ENCODE results near the gene CTDSPL.

Gene CTDSPL

GRCh38 chr3:38022301-38022700 is 160.6 kb downstream of the CTDSPL start:
- Histone ChIP-seq H3K27ac (ENCODE audit: low read depth, low read length) (no peak overlapping the region), H3K4me3 (ENCODE audit: low read depth, low read length) (no peak overlapping the region), H3K36me3 (ENCODE audit: insufficient read depth, low read length) (no peaks in the 10 kb centered on the region), H3K4me1 (ENCODE audit: control insufficient read depth, insufficient read depth, low read length, unreplicated experiment) (peaks cover 6% of the 10 kb centered on the region), H3K79me2 (ENCODE audit: control insufficient read depth, insufficient read depth, low read length, unreplicated experiment) (no peaks in the 10 kb centered on the region), H2AFZ (ENCODE audit: low read length, unreplicated experiment) (no peak overlapping the region), H3K27me3 (ENCODE audit: insufficient read depth, low read length) (no peaks in the 10 kb centered on the region)

GRCh38 chr3:38022896-38023709 is 161.4 kb downstream of the CTDSPL start:
- no peak overlapping the region for H2AFZ ChIP-seq (ENCODE audit: low read length, unreplicated experiment)
- no peaks in the 10 kb centered on the region for H3K79me2 ChIP-seq (ENCODE audit: control insufficient read depth, insufficient read depth, low read length, unreplicated experiment)
- H3K36me3 ChIP-seq (ENCODE audit: insufficient read depth, low read length) = no peaks in the 10 kb centered on the region
- H3K27me3 ChIP-seq (ENCODE audit: insufficient read depth, low read length) = no peaks in the 10 kb centered on the region
- peak overlapping the region; percentile 69 for H3K4me3 ChIP-seq (ENCODE audit: low read depth, low read length)
- no peak overlapping the region for H3K27ac ChIP-seq (ENCODE audit: low read depth, low read length)
- peaks cover 6% of the 10 kb centered on the region for H3K4me1 ChIP-seq (ENCODE audit: control insufficient read depth, insufficient read depth, low read length, unreplicated experiment)

GRCh38 chr3:38026856-38027255 is 165.2 kb downstream of the CTDSPL start:
- H3K36me3 ChIP-seq (ENCODE audit: insufficient read depth, low read length) = no peaks in the 10 kb centered on the region
- peaks cover 26% of the 10 kb centered on the region for H3K4me1 ChIP-seq (ENCODE audit: control insufficient read depth, insufficient read depth, low read length, unreplicated experiment)
- H3K27me3 ChIP-seq (ENCODE audit: insufficient read depth, low read length) = no peaks in the 10 kb centered on the region
- no peaks in the 10 kb centered on the region for H3K79me2 ChIP-seq (ENCODE audit: control insufficient read depth, insufficient read depth, low read length, unreplicated experiment)
- no peak overlapping the region for H2AFZ ChIP-seq (ENCODE audit: low read length, unreplicated experiment)
- no peak overlapping the region for H3K4me3 ChIP-seq (ENCODE audit: low read depth, low read length)
- no peak overlapping the region for H3K27ac ChIP-seq (ENCODE audit: low read depth, low read length)

- H3K4me1 ChIP-seq (ENCODE audit: control insufficient read depth, insufficient read depth, low read length, unreplicated experiment) = peaks cover 31% of the 10 kb centered on the region
- H3K27me3 ChIP-seq (ENCODE audit: insufficient read depth, low read length) = no peaks in the 10 kb centered on the region
- 0 out of 2 replicates have a peak overlapping the region, but pooled peaks have one; percentile 80 for H3K4me3 ChIP-seq (ENCODE audit: low read depth, low read length)
- no peaks in the 10 kb centered on the region for H3K36me3 ChIP-seq (ENCODE audit: insufficient read depth, low read length)
- no peak overlapping the region for H3K27ac ChIP-seq (ENCODE audit: low read depth, low read length)
- H3K79me2 ChIP-seq (ENCODE audit: control insufficient read depth, insufficient read depth, low read length, unreplicated experiment) = no peaks in the 10 kb centered on the region
- no peak overlapping the region for H2AFZ ChIP-seq (ENCODE audit: low read length, unreplicated experiment)
Observed at GRCh38 chr3:38027466-38028465, 166.1 kb downstream of the CTDSPL start.

- H2AFZ ChIP-seq (ENCODE audit: low read length, unreplicated experiment) = no peak overlapping the region
- no peaks in the 10 kb centered on the region for H3K27me3 ChIP-seq (ENCODE audit: insufficient read depth, low read length)
- no peaks in the 10 kb centered on the region for H3K79me2 ChIP-seq (ENCODE audit: control insufficient read depth, insufficient read depth, low read length, unreplicated experiment)
- peak overlapping the region; percentile 80 for H3K4me3 ChIP-seq (ENCODE audit: low read depth, low read length)
- H3K27ac ChIP-seq (ENCODE audit: low read depth, low read length) = no peak overlapping the region
- peaks cover 31% of the 10 kb centered on the region for H3K4me1 ChIP-seq (ENCODE audit: control insufficient read depth, insufficient read depth, low read length, unreplicated experiment)
- H3K36me3 ChIP-seq (ENCODE audit: insufficient read depth, low read length) = no peaks in the 10 kb centered on the region
Observed at GRCh38 chr3:38028621-38029361, 167.1 kb downstream of the CTDSPL start.

- Histone ChIP-seq H3K79me2 (ENCODE audit: control insufficient read depth, insufficient read depth, low read length, unreplicated experiment) (no peaks in the 10 kb centered on the region), H3K27me3 (ENCODE audit: insufficient read depth, low read length) (no peaks in the 10 kb centered on the region), H2AFZ (ENCODE audit: low read length, unreplicated experiment) (peak within 1 kb of the TSS; percentile 55)
Observed at GRCh38 chr3:38029400-38030125, 167.9 kb downstream of the CTDSPL start, which contains the start of gene PLCD1. PLCD1 (minus strand) TSS chr3:38029642; CDS start chr3:38029539, 103 bp downstream.

GRCh38 chr3:38030126-38031021 is 168.7 kb downstream of the CTDSPL start:
- H3K36me3 ChIP-seq (ENCODE audit: insufficient read depth, low read length) = no peaks in the 10 kb centered on the region
- H3K4me1 ChIP-seq (ENCODE audit: control insufficient read depth, insufficient read depth, low read length, unreplicated experiment) = peaks cover 30% of the 10 kb centered on the region
- H3K4me3 ChIP-seq (ENCODE audit: low read depth, low read length) = peak overlapping the region; percentile 80
- H3K27ac ChIP-seq (ENCODE audit: low read depth, low read length) = peak overlapping the region; percentile 65
- H3K27me3 ChIP-seq (ENCODE audit: insufficient read depth, low read length) = no peaks in the 10 kb centered on the region
- H2AFZ ChIP-seq (ENCODE audit: low read length, unreplicated experiment) = peak overlapping the region; percentile 55
- no peaks in the 10 kb centered on the region for H3K79me2 ChIP-seq (ENCODE audit: control insufficient read depth, insufficient read depth, low read length, unreplicated experiment)

More at GRCh38 chr3:38029400-38030125, 167.9 kb downstream of the CTDSPL start, which contains the start of gene PLCD1:
- peak within 1 kb of the TSS; percentile 65; the same call in 1 of the 2 replicates for H3K27ac ChIP-seq (ENCODE audit: low read depth, low read length)
- H3K36me3 ChIP-seq (ENCODE audit: insufficient read depth, low read length) = no peaks in the 10 kb centered on the region
- H3K4me3 ChIP-seq (ENCODE audit: low read depth, low read length) = peak within 1 kb of the TSS; percentile 80
- peaks cover 31% of the 10 kb centered on the region for H3K4me1 ChIP-seq (ENCODE audit: control insufficient read depth, insufficient read depth, low read length, unreplicated experiment)

GRCh38 chr3:38031022-38031994 is 169.6 kb downstream of the CTDSPL start:
- peak overlapping the region; percentile 91 for H2AFZ ChIP-seq (ENCODE audit: low read length, unreplicated experiment)

More at GRCh38 chr3:38031022-38031994, 169.6 kb downstream of the CTDSPL start:
- Histone ChIP-seq H3K36me3 (ENCODE audit: insufficient read depth, low read length) (no peaks in the 10 kb centered on the region), H3K79me2 (ENCODE audit: control insufficient read depth, insufficient read depth, low read length, unreplicated experiment) (no peaks in the 10 kb centered on the region), H3K4me1 (ENCODE audit: control insufficient read depth, insufficient read depth, low read length, unreplicated experiment) (peaks cover 25% of the 10 kb centered on the region), H3K27me3 (ENCODE audit: insufficient read depth, low read length) (no peaks in the 10 kb centered on the region), H3K4me3 (ENCODE audit: low read depth, low read length) (peak overlapping the region; percentile 43), H3K27ac (ENCODE audit: low read depth, low read length) (peak overlapping the region; percentile 65)

Measured in ACC112 (cell line).